Measurements from ENCODE around the gene HELZ.

Gene HELZ

GRCh38 chr17:67111808-67112207 lies 133.2 kb downstream of the HELZ start:
- Mint-ChIP-seq H3K27me3 (ENCODE audit: low read depth, poor library complexity) (peaks cover 2% of the 10 kb centered on the region), H3K27ac (peak overlapping the region; percentile 61), H3K36me3 (ENCODE audit: low read depth) (peaks cover 76% of the 10 kb centered on the region), H3K4me1 (peaks cover 11% of the 10 kb centered on the region), H3K4me3 (no peak overlapping the region), H3K9me3 (peaks cover 19% of the 10 kb centered on the region)
- TF ChIP-seq CTCF (IDR thresholded peaks at IDR 0.05): no peak
- no peak for DNase-seq

GRCh38 chr17:67111327-67111726 lies 133.7 kb downstream of the HELZ start:
- Mint-ChIP-seq H3K4me1 (peaks cover 11% of the 10 kb centered on the region), H3K9me3 (peaks cover 16% of the 10 kb centered on the region), H3K4me3 (no peak overlapping the region), H3K27ac (no peak overlapping the region), H3K36me3 (ENCODE audit: low read depth) (peaks cover 76% of the 10 kb centered on the region), H3K27me3 (ENCODE audit: low read depth, poor library complexity) (peaks cover 2% of the 10 kb centered on the region)
- no peak for DNase-seq
- TF ChIP-seq CTCF (IDR thresholded peaks at IDR 0.05): no peak

- H3K27ac Mint-ChIP-seq: peak overlapping the region; percentile 47
- DNase-seq: no peak
- H3K4me1 Mint-ChIP-seq: peaks cover 11% of the 10 kb centered on the region
- H3K9me3 Mint-ChIP-seq: peaks cover 9% of the 10 kb centered on the region
- H3K36me3 Mint-ChIP-seq (ENCODE audit: low read depth): peaks cover 73% of the 10 kb centered on the region
- no peak for TF ChIP-seq CTCF (IDR thresholded peaks at IDR 0.05)
- H3K27me3 Mint-ChIP-seq (ENCODE audit: low read depth, poor library complexity): peaks cover 2% of the 10 kb centered on the region
- H3K4me3 Mint-ChIP-seq: no peak overlapping the region
Measured at GRCh38 chr17:67110619-67111018, 134.4 kb downstream of the HELZ start.

GRCh38 chr17:67109111-67109510 lies 135.9 kb downstream of the HELZ start:
- TF ChIP-seq CTCF (IDR thresholded peaks at IDR 0.05): no peak
- Mint-ChIP-seq H3K36me3 (ENCODE audit: low read depth) (peaks cover 76% of the 10 kb centered on the region), H3K27ac (peak overlapping the region; percentile 30), H3K9me3 (no peaks in the 10 kb centered on the region), H3K27me3 (ENCODE audit: low read depth, poor library complexity) (peaks cover 2% of the 10 kb centered on the region), H3K4me1 (peaks cover 11% of the 10 kb centered on the region), H3K4me3 (no peak overlapping the region)
- no peak for DNase-seq

GRCh38 chr17:67107811-67108775 lies 136.9 kb downstream of the HELZ start:
- Mint-ChIP-seq H3K4me1 (peaks cover 11% of the 10 kb centered on the region), H3K4me3 (no peak overlapping the region), H3K27ac (no peak overlapping the region), H3K9me3 (no peaks in the 10 kb centered on the region), H3K27me3 (ENCODE audit: low read depth, poor library complexity) (peaks cover 2% of the 10 kb centered on the region), H3K36me3 (ENCODE audit: low read depth) (peaks cover 72% of the 10 kb centered on the region)
- no peak for TF ChIP-seq CTCF (IDR thresholded peaks at IDR 0.05)
- no peak for DNase-seq

GRCh38 chr17:67107171-67107570 lies 137.8 kb downstream of the HELZ start:
- no peak for TF ChIP-seq CTCF (IDR thresholded peaks at IDR 0.05)
- Mint-ChIP-seq H3K9me3 (no peaks in the 10 kb centered on the region), H3K36me3 (ENCODE audit: low read depth) (peaks cover 70% of the 10 kb centered on the region), H3K27ac (peak overlapping the region; percentile 18), H3K27me3 (ENCODE audit: low read depth, poor library complexity) (no peaks in the 10 kb centered on the region), H3K4me1 (peaks cover 11% of the 10 kb centered on the region), H3K4me3 (no peak overlapping the region)
- no peak for DNase-seq
